ENCODE results near the gene PDZRN4.
"Not testable (repeated sequence)": the region's sequence is repeated elsewhere in the genome, so short reads cannot be mapped to it uniquely, and the experiment has no call there.

The PDZRN4 gene

DNA sequence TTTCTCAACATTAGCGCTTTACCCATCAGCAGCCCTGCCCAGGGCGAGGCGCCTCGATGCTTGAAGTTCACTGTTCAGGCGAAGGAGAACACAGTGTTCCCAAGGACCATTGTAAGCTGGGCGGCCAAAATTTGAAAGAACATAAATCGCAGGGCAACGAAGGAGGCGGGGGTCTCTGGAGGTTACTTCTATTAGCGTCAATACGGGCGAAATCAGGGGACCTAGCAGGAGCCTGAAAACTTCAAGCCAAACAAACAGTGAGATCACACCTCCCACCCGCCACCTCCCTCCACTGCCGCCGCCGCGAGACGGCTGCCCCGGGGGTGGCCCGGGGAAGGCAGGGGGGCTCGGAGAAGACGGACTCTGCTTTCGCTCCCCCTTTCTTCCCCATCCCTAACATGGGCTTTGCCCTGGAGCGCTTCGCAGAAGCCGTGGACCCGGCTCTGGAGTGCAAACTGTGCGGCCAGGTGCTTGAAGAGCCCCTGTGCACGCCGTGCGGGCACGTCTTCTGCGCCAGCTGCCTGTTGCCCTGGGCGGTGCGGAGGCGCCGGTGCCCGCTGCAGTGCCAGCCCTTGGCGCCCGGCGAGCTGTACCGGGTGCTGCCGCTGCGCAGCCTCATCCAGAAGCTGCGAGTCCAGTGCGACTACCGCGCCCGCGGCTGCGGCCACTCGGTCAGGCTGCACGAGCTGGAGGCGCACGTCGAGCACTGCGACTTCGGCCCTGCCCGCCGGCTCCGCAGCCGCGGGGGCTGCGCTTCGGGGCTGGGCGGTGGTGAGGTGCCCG is at the start of gene PDZRN4:
TSS of gene PDZRN4 (plus strand) at position 263 of the 783 bp plus-strand sequence.
- no peak for DNase-seq (ENCODE audit: low read depth)

DNA sequence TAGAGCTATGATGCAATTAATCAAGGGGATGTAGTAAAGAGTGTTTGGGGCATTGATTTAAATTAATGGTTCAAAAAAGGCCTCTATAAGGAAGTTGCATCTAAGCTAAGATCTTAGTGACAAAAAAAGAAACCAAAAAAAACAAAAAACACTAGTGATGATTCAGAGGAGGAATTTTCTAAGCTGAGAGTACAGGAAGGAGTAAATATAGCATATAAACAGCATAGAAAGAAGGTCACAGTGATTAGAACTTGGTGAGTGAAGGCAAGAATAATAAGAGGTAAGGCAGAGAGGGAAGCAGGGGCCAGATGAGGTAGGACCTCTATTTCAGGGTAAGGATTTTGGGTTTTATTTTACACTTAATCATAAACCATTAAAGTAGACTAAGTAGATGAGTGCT is 48.0 kb upstream of the PDZRN4 start:
- no peak for DNase-seq (ENCODE audit: low read depth)

DNA sequence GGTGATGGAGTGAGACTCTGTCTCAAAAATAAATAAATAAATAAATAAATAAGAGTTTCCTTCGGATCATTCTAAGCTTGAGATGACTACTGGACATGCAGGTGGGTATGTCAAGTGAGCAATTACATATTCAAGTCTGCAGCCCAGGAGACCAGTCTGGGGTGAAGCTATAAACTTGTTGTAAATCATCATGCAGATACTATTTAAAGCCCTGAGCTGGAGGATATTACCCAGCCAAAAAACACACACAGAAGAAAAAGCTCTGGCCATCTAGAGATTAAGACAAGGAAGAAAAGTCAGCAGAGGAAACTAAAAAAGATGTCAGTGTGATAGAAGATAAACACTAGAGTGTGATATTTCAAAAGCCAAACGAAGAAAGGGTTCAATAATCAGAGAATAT is 47.0 kb upstream of the PDZRN4 start:
- DNase-seq (ENCODE audit: low read depth), result no peak

DNA sequence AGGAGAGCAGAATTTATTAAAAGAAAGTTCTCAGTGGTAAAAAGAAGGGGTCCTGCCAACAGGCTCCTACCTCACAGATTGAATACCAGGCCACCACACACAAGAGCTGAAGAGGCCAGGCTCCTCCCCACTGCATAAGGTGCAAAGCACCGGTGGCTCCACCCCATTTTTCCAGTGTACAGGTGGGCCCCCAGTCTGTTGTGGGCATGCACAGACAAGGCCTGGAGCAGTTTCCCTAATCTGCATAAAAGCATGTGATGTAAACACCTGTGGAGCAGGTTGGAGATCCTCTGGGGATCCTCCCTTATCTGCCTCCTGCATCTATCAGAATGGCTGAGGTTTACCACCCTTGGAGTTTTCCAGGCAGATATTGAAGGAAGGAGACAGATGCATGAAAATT is 45.7 kb upstream of the PDZRN4 start:
- DNase-seq (ENCODE audit: low read depth), result no peak

DNA sequence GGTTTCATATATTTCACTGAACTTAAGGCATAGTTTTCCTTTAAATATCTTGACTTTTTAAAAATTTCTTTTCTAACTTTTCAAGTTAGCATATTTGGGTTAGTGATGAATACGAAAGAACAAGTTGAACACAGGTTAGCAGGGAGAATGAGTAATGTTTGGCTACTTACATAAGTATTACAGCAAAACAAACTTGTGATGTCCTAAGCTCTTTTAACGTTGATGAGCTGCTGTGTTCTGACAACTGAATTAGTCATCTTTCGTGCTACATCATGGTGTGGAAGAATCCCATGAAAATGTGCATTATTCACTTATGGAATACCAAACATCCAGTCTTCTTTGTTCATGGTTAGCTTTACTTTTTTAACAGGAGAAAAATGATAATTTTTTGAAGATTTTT is 36.3 kb upstream of the PDZRN4 start:
- no peak for DNase-seq (ENCODE audit: low read depth)

DNA sequence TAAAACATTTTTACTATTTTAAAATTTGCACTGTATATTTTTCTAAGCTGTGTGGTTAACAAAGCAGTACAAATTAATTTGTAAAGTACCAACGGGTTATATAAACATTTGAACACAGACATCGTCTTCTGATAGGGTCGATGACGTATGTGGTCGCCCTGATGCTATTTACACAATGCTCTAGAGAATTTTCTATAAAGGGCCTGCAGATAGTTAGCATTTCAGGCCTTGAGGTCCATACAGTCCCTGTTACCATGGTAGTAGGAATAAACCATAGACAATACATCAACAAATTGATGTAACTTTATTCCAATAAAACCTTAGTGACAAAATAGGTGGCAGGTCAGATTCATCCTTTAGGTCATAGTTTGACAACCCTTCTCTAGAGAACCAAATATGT is 25.7 kb upstream of the PDZRN4 start:
- DNase-seq (ENCODE audit: low read depth), result no peak

DNA sequence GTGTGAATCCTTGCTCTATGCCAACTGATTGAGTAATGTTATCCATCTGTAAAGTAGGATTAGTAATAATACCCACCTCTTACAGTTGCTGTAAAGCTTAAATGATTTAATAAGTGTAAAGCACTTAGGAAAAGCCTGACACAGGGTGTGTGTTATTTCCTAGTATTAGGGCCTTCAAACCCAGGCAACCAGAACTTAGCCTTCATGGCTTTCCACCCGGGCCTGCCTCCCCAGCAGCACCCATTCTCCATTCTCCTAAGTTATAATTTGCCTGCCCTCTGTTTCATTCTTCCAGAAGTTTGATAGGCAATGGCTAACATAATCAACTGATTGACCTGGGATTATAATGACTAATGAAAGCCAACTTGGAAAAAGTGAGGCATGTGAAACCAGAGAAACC is 20.4 kb upstream of the PDZRN4 start:
- no peak for DNase-seq (ENCODE audit: low read depth)

DNA sequence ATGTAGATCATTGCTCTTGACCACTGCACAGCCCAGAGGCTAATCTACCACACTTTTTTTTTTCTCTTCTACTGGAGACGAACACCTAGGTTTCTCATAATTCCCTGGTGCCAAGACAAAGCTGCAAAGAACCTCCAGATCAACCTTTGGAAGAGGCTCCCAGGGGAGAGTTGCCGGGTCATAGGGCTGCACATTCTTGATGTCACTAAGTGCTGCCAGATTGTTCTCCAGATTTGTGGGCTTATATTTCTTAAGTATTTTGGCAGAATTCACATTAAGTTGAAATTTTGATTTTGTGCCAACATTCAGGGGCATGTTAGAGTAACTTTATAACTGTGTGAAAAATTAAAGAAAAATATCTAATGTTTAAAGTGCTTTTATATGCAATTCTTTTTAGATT is 13.5 kb upstream of the PDZRN4 start:
- DNase-seq (ENCODE audit: low read depth), result no peak

DNA sequence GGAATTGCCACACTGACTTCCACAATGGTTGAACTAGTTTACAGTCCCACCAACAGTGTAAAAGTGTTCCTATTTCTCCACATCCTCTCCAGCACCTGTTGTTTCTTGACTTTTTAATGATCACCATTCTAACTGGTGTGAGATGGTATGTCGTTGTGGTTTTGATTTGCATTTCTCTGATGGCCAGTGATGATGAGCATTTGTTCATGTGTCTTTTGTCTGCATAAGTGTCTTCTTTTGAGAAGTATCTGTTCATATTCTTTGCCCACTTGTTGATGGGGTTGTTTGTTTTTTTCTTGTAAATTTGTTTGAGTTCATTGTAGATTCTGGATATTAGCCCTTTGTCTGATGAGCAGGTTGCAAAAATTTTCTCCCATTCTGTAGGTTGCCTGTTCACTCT is 8.6 kb upstream of the PDZRN4 start:
- not testable (repeated sequence) for DNase-seq (ENCODE audit: low read depth)

DNA sequence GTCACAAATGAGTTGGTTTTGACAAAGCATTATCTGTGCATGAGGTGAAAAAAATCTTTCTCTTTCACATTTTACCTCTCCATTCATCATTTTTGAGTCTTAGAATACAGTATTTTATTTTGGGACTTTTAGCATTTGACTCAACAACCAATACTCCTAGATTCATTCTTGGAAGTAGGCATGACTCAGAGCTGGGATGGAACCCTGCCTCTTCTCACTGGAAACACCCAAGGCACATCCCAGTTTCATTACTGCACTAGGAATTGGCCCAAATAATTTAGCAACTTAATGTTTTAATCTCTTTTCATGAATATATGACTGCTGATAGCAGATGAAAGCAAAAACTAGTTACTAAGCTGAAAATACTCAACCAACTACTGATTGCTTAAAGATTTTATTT is 3.3 kb upstream of the PDZRN4 start:
- no peak for DNase-seq (ENCODE audit: low read depth)

DNA sequence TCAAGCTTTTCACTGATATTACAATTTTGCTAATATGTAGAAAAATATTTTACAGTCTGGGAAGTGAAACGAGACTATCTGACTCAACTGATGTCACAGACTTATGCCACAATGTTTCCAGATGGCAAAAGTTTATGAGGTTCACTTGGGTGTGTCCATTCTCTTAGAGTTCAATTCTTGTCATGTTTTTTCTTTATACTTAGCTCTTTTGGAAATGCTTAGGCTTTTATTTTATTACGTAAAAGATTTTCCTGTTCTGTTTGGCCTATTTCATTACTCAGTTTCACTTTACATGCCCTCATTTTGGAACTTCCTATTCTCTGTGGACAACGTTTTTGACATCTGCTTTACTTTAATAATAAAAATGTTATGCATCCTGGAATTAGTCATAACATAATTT is 2.1 kb upstream of the PDZRN4 start:
- no peak for DNase-seq (ENCODE audit: low read depth)

DNA sequence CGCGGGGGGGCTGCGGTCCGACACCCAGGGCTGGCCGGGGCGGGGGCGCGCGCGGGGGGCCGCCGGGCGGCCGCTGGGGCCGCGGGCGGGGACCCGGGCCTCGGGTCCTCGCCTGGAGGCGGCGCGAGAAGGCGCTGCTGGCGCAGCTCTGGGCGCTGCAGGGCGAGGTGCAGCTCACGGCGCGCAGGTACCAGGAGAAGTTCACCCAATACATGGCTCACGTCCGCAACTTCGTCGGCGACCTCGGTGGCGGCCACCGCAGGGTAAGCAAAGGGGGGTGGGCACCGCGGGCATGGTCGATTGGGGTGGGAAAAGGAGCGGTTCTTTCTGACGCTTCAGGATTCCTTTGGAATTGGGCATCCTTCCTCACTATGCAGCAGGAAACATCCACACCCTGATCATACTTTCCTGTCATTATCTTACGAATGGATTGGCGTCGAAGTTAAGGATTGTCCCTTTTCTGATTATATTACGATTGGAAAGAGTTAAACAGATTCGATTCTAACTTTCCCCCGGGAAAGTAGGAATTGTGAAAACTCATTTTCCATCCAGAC is 798 bp downstream of the PDZRN4 start:
- no peak for DNase-seq (ENCODE audit: low read depth)

DNA sequence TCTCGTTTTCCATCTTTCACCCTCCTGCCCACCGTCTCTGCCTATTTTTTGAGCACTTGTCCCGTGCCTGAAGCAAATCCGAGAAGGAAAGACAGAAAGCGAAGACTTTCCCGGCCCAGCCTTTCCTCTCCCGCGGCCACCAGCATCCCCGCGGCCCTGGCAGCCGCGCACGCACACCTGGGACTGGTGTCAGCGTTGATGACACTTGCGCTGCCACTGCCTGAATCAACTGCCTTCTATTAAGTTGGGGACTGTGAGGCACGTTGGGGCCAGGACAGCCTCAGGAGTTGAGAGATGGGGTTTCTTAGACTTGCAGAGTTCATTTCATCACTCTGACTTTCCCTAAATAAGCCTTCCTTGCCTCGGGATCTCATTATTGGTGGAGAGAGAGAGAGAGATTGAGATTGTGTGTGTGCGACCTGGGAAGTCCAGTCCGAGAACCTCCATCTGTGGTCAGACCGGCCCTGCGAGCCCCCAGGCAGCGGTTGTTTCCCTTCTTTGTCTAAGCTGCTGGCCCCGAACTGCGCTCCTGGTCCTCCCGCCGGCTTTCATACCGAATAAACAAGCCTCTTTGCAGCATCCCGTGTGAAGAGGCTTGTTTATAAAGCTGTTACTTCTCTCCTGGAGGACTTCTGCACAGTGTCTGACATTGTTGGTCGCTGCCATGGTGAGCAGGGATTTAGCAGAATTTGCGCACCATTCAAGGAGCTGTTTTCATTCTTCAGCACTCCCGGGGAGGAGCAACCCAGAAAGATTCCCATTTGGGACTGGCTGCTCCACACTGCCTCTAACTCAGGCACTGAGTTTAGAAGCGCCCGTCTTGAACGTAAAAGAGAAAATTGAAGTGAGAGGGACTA is 1.5 kb downstream of the PDZRN4 start:
- DNase-seq (ENCODE audit: low read depth), result no peak

DNA sequence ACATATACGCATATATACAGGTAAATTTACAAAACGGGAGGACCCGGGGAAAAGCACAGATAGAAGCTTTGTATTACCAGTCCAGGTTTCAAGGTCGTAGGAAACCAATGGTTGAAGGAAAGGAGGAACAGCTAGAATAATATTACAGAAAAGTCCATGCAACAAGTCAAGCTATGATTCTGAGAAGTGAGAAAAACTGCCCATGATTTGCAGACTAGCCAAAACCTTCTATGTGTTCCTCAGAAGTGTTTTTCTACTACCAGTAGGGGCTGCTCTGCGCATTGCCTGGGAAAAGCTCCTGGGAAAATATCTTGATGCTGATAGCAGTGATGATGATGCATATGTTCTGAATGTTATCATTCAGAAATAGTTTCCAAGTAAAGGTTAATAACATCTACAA is 2.2 kb downstream of the PDZRN4 start:
- DNase-seq (ENCODE audit: low read depth), result no peak

DNA sequence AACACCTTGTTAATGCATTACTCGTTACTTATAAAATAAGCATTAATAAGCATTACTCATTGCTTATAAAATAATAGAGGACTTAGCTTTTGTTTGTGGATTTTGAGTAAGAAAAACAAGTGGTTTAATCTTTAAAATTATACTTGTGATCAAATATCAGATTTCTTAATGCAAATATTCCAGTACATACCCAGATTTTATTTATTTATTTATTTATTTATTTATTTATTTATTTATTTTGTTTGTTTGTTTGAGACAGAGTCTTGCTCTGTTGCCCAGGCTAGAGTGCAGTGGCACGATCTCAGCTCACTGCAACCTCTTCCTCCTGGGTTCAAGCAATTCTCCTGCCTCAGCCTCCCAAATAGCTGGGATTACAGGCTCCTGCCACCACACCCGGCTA is 3.4 kb downstream of the PDZRN4 start:
- not testable (repeated sequence) for DNase-seq (ENCODE audit: low read depth)

DNA sequence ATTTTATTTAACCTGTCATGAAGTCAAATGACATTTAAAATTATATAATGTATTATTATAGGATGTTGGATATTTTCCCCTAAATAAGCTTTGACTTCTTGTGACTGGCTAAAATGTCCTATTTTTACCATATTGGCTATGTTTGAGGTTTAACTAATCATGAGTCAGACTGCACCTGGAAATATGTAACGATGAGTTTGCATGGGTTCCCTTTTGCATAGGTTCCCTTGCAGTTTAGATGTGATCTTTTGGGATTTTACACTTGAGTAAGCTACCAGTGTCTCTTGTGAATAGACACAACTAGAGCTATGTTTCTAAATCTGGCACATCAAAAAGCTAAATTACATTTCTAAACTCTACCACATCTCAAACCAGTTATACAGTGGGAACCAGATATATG is 5.2 kb downstream of the PDZRN4 start:
- no peak for DNase-seq (ENCODE audit: low read depth)

DNA sequence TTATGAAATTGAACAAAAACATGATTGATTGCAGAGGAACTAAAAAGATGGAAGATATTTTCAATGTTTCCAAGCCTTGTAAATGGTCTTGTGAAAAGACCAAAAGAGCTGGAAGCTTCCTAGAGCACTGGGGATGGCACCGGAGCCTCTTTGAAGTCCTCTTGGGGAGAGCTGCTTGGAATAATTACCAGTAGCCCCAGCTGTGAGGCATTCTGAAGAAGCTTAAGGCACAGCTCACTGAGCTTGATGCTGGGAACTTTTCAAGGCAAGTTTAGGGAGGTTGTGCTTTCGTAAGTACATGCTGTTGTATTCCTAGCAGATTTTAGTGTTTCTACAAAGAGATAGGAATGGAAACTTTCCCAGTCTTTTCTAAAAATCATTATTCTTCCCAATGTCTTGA is 13.9 kb downstream of the PDZRN4 start:
- DNase-seq (ENCODE audit: low read depth), result no peak

DNA sequence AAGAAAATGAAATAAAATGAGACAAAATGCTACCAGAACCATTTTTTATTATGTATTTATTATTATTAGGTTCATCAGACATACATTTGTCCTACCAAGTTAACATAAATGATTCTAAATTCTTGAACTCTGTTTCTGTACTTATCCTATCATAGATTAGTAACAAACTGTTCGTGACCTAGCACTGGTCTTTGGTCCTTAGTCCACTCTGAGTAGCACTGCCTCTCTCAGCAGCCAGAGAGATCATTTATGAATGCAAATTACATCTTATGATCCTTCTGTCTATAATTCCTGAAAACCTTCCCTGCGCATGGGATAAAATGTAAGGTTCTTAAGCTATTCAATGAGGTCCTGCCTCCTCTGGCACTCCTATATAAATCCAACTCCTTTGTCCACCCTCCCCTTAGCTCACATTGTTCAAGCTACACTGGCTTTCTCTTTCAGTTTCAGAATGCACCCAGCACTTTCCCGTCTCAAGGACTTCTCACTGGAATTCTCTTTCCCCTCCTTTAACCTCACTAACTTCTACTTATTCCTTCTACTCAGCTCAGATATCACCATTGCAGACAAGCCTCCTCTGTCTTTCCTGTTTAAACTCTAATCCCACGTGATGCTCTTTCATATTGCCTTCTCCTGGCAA is 17.1 kb downstream of the PDZRN4 start:
- DNase-seq (ENCODE audit: low read depth), result no peak

DNA sequence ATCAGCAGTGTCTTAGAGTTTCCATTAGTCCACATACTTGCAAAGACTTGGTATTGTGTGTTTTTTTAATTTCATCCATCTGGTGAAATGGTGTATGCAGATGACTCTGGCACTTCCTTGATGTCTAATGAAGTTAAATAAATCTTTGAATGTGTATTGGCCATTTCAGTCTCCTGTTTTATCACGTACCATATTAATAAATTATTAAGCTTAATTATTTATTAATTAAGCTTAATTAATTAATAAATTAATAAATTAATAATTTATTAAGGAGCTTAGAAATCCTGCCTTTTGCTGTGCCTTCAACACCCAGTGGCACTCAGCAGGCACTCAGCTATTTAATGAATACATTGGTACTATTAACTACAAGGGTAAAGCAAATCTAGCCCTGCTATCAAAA is 18.2 kb downstream of the PDZRN4 start:
- DNase-seq (ENCODE audit: low read depth), result no peak

DNA sequence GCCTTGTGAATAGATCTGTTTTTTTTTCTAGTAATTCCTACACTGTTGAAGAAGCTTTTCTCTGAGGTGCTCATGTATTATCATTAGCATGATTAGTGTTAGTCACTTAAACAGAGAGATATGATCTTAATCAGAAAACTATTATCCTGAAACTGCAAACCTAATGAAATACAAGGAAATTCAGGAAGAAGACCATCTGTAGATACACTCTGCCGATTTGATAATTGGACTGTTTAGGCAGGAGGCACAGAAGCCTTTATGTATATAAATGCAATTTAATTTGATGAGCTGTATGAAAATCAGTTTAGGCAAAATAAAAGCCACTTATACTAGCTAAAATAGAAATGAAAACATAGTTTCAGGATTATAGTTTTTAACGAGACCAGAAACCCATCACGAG is 23.3 kb downstream of the PDZRN4 start:
- DNase-seq (ENCODE audit: low read depth), result no peak

DNA sequence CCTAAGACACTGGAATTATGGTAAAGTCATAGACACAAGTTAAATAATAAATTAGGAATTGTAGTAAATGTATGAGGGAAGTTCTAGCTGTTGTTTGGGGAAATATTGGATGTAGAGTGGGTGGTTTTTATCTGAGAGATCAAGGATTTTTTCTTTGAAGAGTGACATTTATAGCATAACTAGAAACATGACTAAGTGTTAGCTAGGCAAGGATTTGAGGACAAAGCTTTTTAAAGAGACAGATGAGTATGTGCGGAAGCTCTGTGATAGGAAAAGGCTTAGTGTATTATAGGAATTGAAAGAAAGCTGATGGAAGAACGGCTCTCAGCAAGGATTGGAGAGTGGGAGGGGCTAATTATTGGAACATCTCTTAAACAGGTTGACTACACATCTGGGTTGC is 24.5 kb downstream of the PDZRN4 start:
- no peak for DNase-seq (ENCODE audit: low read depth)

DNA sequence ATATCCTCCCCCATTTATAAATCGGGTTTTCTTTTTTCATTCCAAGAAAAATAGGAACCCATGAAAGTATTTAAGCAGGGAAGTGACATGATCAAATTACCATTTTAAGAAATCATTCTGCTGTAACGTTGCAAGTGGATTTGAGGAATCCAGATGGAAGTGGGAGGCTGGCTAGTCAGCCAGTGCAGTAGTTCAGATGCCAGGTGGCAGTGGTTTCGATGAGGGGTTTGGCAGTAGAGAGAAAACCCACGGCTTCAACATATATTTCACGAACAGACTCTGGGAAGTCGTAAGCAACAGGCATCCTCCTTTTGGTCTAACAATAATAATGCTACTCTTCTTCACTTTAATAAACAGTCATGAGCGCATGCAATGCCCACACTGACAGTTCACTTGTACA is 25.0 kb downstream of the PDZRN4 start:
- no peak for DNase-seq (ENCODE audit: low read depth)

DNA sequence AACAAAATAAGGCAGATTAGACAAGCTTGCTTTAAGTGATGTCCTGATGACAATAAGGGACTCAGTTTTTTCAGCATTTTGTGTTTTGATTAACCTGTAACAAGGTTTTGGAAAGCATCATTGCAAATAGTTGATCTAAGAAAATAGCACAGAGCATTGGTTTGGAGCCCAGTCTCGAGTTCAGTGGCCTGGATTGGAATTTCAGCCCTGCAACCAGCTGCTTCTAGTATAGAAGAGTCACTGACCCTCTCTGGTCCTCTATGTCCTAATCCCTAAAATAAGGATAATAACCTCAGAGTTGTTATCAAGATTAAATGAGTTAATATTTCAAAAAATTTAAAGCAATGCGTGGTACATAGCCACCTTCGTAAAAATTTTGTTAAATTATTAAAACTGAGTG is 25.5 kb downstream of the PDZRN4 start:
- no peak for DNase-seq (ENCODE audit: low read depth)
